ENCODE measurements around the gene ADAMTS14. TPM values are rescaled to one million over a fixed set of nuclear protein-coding genes. Genes with fewer than 3 reads are reported as not detected.
A peak's percentile ranks its signal among the peaks of the same experiment; 100 is the strongest.
"Not testable (repeated sequence)": the region's sequence is repeated elsewhere in the genome, so short reads cannot be mapped to it uniquely, and the experiment has no call there.

The ADAMTS14 gene
- total RNA-seq, 8 experiments from 2014 or later, result 0.05 to 1.9 (median 0.50) TPM

- H3K27ac ChIP-seq, result no peak overlapping the region
- 60 to 100% (median 91%) methylated on average over 1 to 8 of the region's 13 CpGs; no CpG with 5 or more reads in 3 of the 10 experiments for WGBS, 10 experiments
- no peak for ATAC-seq (replicated peaks in 6 of 8)
- peaks cover 14 to 26% of the 10 kb centered on the region in 2 donors for H3K4me1 ChIP-seq (replicated peaks in 1 of 2)
- in situ Hi-C loops (cut with MboI; ENCODE audit: low pct_unique_long_range_greater_than_20kb in 2 of 9, low sequenced_read_pairs in 9 of 9, unreplicated experiment in 9 of 9), result loop anchor here in 5 of 9 experiments (10.0 to 25.0 kb wide), 3 partner anchors 129 to 203 kb away; partner anchors contain the start of gene PCBD1 (in 1 of the 5)
- H3K4me3 ChIP-seq, result no peak overlapping the region
Observed at GRCh38 chr10:70757856-70758255, 85.5 kb downstream of the ADAMTS14 start.

GRCh38 chr10:70758757-70759514 is 86.6 kb downstream of the ADAMTS14 start:
- WGBS, 10 experiments, result 0 to 82% (median 36%) methylated on average over 1 to 6 of the region's 7 CpGs; no CpG with 5 or more reads in 2 of the 10 experiments
- ATAC-seq (replicated peaks in 6 of 8), result peak; percentile 22 to 80 (median 43)
- no peak overlapping the region for H3K4me3 ChIP-seq
- H3K27ac ChIP-seq, result no peak overlapping the region
- peaks cover 14 to 34% of the 10 kb centered on the region in 2 donors for H3K4me1 ChIP-seq (replicated peaks in 1 of 2)
- in situ Hi-C loops (cut with MboI; ENCODE audit: low pct_unique_long_range_greater_than_20kb in 2 of 9, low sequenced_read_pairs in 9 of 9, unreplicated experiment in 9 of 9), result loop anchor here in 5 of 9 experiments (10.0 to 25.0 kb wide), 3 partner anchors 128 to 204 kb away; partner anchors contain the start of gene PCBD1 (in 1 of the 5)

GRCh38 chr10:70759781-70760180 is 87.5 kb downstream of the ADAMTS14 start:
- in situ Hi-C loops (cut with MboI; ENCODE audit: low pct_unique_long_range_greater_than_20kb in 2 of 9, low sequenced_read_pairs in 9 of 9, unreplicated experiment in 9 of 9), result loop anchor here in 5 of 9 experiments (10.0 to 25.0 kb wide), 3 partner anchors 128 to 205 kb away; partner anchors contain the start of gene PCBD1 (in 1 of the 5)

GRCh38 chr10:70760271-70760787 is 88.0 kb downstream of the ADAMTS14 start:
- WGBS, 10 experiments, result 76% methylated on average over 5 of the region's 12 CpGs; no CpG with 5 or more reads in 9 of the 10 experiments
- peak overlapping the region in 1 of 2 donors; percentile 19 for H3K27ac ChIP-seq
- ATAC-seq (replicated peaks in 6 of 8), result peak in 5 of 8 experiments; percentile 4 to 60 (median 48)
- H3K4me1 ChIP-seq (replicated peaks in 1 of 2), result peaks cover 14 to 34% of the 10 kb centered on the region in 2 donors
- in situ Hi-C loops (cut with MboI; ENCODE audit: low pct_unique_long_range_greater_than_20kb in 2 of 9, low sequenced_read_pairs in 9 of 9, unreplicated experiment in 9 of 9), result loop anchor here in 5 of 9 experiments (25.0 kb wide), 2 partner anchors 127 to 198 kb away; partner anchors contain the start of gene PCBD1 (in 1 of the 5)
- no peak overlapping the region for H3K4me3 ChIP-seq

More at GRCh38 chr10:70759781-70760180, 87.5 kb downstream of the ADAMTS14 start:
- WGBS, 10 experiments, result 76 to 100% (median 80%) methylated on average over 2 to 4 of the region's 7 CpGs; no CpG with 5 or more reads in 7 of the 10 experiments
- Histone ChIP-seq H3K27ac (no peak overlapping the region), H3K4me3 (no peak overlapping the region), H3K4me1 (replicated peaks in 1 of 2) (peaks cover 14 to 34% of the 10 kb centered on the region in 2 donors)
- ATAC-seq (replicated peaks in 6 of 8), result peak in 6 of 8 experiments; percentile 34 to 84 (median 61)

GRCh38 chr10:70761031-70761601 is 88.8 kb downstream of the ADAMTS14 start:
- Histone ChIP-seq H3K27ac (no peak overlapping the region), H3K4me3 (no peak overlapping the region), H3K4me1 (replicated peaks in 1 of 2) (peaks cover 14 to 34% of the 10 kb centered on the region in 2 donors)
- ATAC-seq (replicated peaks in 6 of 8), result peak in 7 of 8 experiments; percentile 23 to 73 (median 42)
- WGBS, 10 experiments, result 33 to 100% (median 44%) methylated on average over 1 to 3 of the region's 7 CpGs; no CpG with 5 or more reads in 7 of the 10 experiments
- in situ Hi-C loops (cut with MboI; ENCODE audit: low pct_unique_long_range_greater_than_20kb in 2 of 9, low sequenced_read_pairs in 9 of 9, unreplicated experiment in 9 of 9), result loop anchor here in 5 of 9 experiments (25.0 kb wide), 2 partner anchors 126 to 199 kb away; partner anchors contain the start of gene PCBD1 (in 1 of the 5)

- WGBS, 10 experiments, result 60 to 100% methylated on average over 1 to 2 of the region's 10 CpGs; no CpG with 5 or more reads in 8 of the 10 experiments
- H3K27ac ChIP-seq, result no peak overlapping the region
- H3K4me1 ChIP-seq (replicated peaks in 1 of 2), result peaks cover 14 to 30% of the 10 kb centered on the region in 2 donors
- H3K4me3 ChIP-seq, result no peak overlapping the region
- in situ Hi-C loops (cut with MboI; ENCODE audit: low pct_unique_long_range_greater_than_20kb in 2 of 9, low sequenced_read_pairs in 9 of 9, unreplicated experiment in 9 of 9), result loop anchor here in 5 of 9 experiments (25.0 kb wide), 2 partner anchors 125 to 200 kb away; partner anchors contain the start of gene PCBD1 (in 1 of the 5)
- no peak for ATAC-seq (replicated peaks in 6 of 8)
Observed at GRCh38 chr10:70761727-70762350, 89.5 kb downstream of the ADAMTS14 start.

DNA sequence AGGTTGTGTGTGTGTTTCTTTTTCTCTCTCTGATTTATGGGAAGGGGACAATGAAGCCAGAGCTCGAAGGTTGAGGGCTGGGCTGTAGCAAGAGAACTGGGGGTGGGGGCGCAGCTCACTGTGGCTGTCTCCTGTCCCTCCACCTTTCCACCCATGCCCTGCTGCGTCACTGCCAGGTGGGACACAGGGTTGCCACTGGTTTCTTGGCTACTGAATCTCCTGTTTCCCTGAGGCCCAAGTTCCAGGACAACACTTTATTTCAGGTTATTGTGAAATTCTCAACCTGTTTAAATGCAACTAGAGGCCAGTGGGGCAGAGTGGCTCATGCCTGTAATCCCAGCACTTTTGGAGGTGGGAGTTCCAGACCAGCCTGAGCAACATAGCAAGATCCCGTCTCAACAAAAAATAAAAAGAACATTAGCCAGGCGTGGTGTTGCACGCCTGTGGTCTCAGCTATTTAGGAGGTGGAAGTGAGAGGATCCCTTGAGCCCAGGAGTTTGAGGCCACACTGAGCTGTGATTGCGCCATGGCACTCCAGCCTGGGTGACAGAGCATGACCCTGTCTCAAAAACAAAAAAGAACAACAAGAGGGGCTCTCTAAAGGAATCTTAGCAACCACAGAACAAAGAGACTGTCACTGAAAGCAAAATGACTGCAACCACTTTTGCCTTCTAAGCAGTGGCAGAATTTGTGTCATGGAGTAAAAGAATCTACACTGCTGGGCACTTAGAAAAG is 90.3 kb downstream of the ADAMTS14 start:
- in situ Hi-C loops (cut with MboI; ENCODE audit: low pct_unique_long_range_greater_than_20kb in 2 of 9, low sequenced_read_pairs in 9 of 9, unreplicated experiment in 9 of 9), result loop anchor here in 5 of 9 experiments (25.0 kb wide), 2 partner anchors 125 to 200 kb away; partner anchors contain the start of gene PCBD1 (in 1 of the 5)
- 42 to 90% (median 72%) methylated on average over 1 to 6 of the region's 7 CpGs; no CpG with 5 or more reads in 4 of the 10 experiments for WGBS, 10 experiments
- peak in 5 of 8 experiments; percentile 11 to 63 (median 19) for ATAC-seq (replicated peaks in 6 of 8)
- Histone ChIP-seq H3K27ac (no peak overlapping the region), H3K4me3 (no peak overlapping the region), H3K4me1 (replicated peaks in 1 of 2) (peaks cover 14 to 27% of the 10 kb centered on the region in 2 donors)

GRCh38 chr10:70763567-70763966 is 91.3 kb downstream of the ADAMTS14 start:
- WGBS, 10 experiments, result 20 to 67% (median 43%) methylated on average over 1 to 2 of the region's 3 CpGs; no CpG with 5 or more reads in 5 of the 10 experiments
- Histone ChIP-seq H3K4me3 (no peak overlapping the region), H3K4me1 (replicated peaks in 1 of 2) (peaks cover 14 to 27% of the 10 kb centered on the region in 2 donors), H3K27ac (no peak overlapping the region)
- in situ Hi-C loops (cut with MboI; ENCODE audit: low pct_unique_long_range_greater_than_20kb in 2 of 9, low sequenced_read_pairs in 9 of 9, unreplicated experiment in 9 of 9), result loop anchor here in 5 of 9 experiments (25.0 kb wide), 2 partner anchors 124 to 201 kb away; partner anchors contain the start of gene PCBD1 (in 1 of the 5)
- no peak for ATAC-seq (replicated peaks in 6 of 8)

DNA sequence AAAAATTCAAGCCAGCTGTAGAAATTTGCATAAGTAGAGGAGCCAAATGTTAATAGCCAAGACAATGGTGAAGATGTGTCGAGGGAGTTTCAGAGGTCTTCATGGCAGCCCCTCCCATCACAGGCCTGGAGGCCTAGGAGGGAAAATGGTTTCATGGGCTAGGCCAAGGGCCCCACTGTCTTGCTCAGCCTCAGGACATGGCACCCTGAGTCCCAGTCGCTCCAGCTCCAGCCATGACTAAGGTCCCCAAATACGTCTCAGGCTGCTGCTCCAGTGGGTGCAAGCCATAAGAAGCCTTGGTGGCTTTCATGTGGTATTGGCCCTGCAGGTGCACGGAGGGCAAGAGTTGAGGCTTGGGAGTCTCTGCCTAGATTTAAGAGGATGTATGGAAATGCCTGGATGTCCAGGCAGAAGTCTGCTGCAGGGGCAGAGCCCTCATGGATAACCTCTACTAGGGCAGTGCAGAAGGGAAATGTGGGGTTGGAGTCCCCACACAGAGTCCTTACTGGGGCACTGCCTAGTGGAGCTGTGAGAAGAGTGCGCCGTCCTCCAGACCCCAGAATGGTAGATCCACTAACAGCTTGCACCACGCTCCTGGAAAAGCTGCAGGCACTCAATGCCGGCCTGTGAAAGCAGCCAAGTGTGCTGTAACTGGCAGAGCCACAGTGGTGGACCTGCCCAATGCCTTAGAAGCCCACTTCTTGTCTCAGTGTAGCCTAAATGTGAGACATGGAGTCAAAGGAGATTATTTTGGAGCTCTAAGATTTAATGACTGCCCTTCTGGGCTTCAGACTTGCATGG is 93.7 kb downstream of the ADAMTS14 start:
- ATAC-seq (replicated peaks in 6 of 8), result no peak
- in situ Hi-C loops (cut with MboI; ENCODE audit: low pct_unique_long_range_greater_than_20kb in 2 of 9, low sequenced_read_pairs in 9 of 9, unreplicated experiment in 9 of 9), result loop anchor here in 5 of 9 experiments (25.0 kb wide), 2 partner anchors 121 to 204 kb away; partner anchors contain the start of gene PCBD1 (in 1 of the 5)
- WGBS, 10 experiments, result 60 to 100% (median 91%) methylated on average over 1 to 7 of the region's 8 CpGs; no CpG with 5 or more reads in 3 of the 10 experiments

DNA sequence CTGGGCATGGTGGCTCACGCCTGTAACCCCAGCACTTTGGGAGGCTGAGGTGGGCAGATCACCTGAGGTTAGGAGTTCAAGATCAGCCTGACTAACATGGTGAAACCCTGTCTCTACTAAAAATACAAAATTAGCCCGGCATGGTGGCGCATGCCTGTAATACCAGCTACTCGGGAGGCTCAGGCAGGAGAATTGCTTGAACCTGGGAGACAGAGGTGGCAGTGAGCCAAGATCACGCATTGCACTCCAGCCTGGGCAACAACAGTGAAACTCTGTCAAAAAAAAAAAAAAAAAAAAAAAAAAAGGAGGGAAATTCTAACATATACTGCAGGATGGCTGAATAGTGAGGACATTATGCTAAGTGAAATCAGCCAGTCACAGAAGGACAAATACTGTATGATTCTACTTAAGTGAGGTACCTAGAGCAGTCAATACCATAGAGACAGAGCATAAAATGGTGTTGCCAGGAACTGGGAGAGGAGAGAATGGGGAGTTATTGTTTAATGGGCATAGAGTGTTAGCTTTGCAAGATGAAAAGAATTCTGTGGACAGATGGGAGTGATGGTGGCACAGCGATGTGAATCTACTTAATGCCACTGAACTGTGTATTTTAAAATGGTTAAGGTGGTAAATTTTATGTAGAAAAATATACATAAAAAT is 95.8 kb downstream of the ADAMTS14 start:
- not testable (repeated sequence) for H3K27ac ChIP-seq; H3K4me1 ChIP-seq (replicated peaks in 1 of 2); H3K4me3 ChIP-seq
- in situ Hi-C loops (cut with MboI; ENCODE audit: low pct_unique_long_range_greater_than_20kb in 2 of 9, low sequenced_read_pairs in 9 of 9, unreplicated experiment in 9 of 9), result loop anchor here in 5 of 9 experiments (25.0 kb wide), 2 partner anchors 119 to 206 kb away; partner anchors contain the start of gene PCBD1 (in 1 of the 5)
- peak in 1 of 8 experiments; percentile 82 for ATAC-seq (replicated peaks in 6 of 8)
- 51 to 100% (median 80%) methylated on average over 1 to 6 of the region's 6 CpGs; no CpG with 5 or more reads in 2 of the 10 experiments for WGBS, 10 experiments

More for the DNA sequence above, 93.7 kb downstream of the ADAMTS14 start:
- no peak overlapping the region for H3K27ac ChIP-seq
- H3K4me1 ChIP-seq (replicated peaks in 1 of 2), result peaks cover 10 to 18% of the 10 kb centered on the region in 2 donors
- H3K4me3 ChIP-seq, result no peak overlapping the region
